ENCODE results near the gene PIGBOS1.

Gene PIGBOS1

GRCh38 chr15:55267401-55268175 is 51.3 kb downstream of the PIGBOS1 start:
- FAIRE-seq (no peak), DNase-seq (ENCODE audit: low spot score) (no peak)
